GM23338 (cell line): ENCODE data around the gene PRG3. TPM values are rescaled to one million over a fixed set of nuclear protein-coding genes. Genes with fewer than 3 reads are reported as not detected.

ENCODE experiments used
- ATAC-seq: fragments of 200-7000 bp; cut with Tn5 transposase; 3 replicates; pipeline ENCODE4 v1.9.1; 2020
- DNase-seq: peaks from one replicate; pipeline ENCODE4 v3.0.0-alpha.2; 2015; ENCODE audit warnings: low spot score
- H2AFZ ChIP-seq: fragments of 200-600 bp; sonication (generic); 2 replicates; pipeline ENCODE4 v1.8.0; 2016; ENCODE audit warnings: antibody characterized with exemption, mild to moderate bottlenecking, moderate library complexity
- H3F3A ChIP-seq: fragments of 200-600 bp; sonication (generic); replicated peaks from 2 replicates; pipeline ENCODE4 v1.8.0; 2017; ENCODE audit warnings: antibody characterized with exemption, mixed run types, low read depth
- H3K27ac ChIP-seq: fragments of 200-600 bp; sonication (generic); 2 replicates; pipeline ENCODE4 v1.6.1; 2016; ENCODE audit warnings: low read depth
- H3K27me3 ChIP-seq: fragments of 200-600 bp; sonication (generic); 2 replicates; pipeline ENCODE4 v1.8.0; 2016; ENCODE audit warnings: mild to moderate bottlenecking, mixed run types, moderate library complexity; ENCODE audit not compliant: insufficient read depth
- H3K36me3 ChIP-seq: fragments of 200-600 bp; sonication (generic); 2 replicates; pipeline ENCODE4 v1.8.0; 2016; ENCODE audit warnings: mild to moderate bottlenecking; ENCODE audit not compliant: insufficient read depth
- H3K4me1 ChIP-seq: fragments of 200-600 bp; sonication (generic); 2 replicates; pipeline ENCODE4 v1.8.0; 2016; ENCODE audit warnings: mild to moderate bottlenecking, moderate library complexity; ENCODE audit not compliant: insufficient read depth
- H3K4me2 ChIP-seq: fragments of 200-600 bp; sonication (generic); 2 replicates; pipeline ENCODE4 v1.7.1; 2017; ENCODE audit warnings: mixed run types
- H3K4me3 ChIP-seq: fragments of 200-600 bp; sonication (generic); 2 replicates; pipeline ENCODE4 v1.6.1; 2016; ENCODE audit warnings: mixed run types
- H3K79me2 ChIP-seq: fragments of 200-600 bp; sonication (generic); replicated peaks from 2 replicates; pipeline ENCODE4 v1.8.0; 2017; ENCODE audit warnings: mild to moderate bottlenecking; ENCODE audit not compliant: insufficient read depth
- H3K9me2 ChIP-seq: fragments of 200-600 bp; sonication (generic); 2 replicates; pipeline ENCODE4 v1.8.0; 2017; ENCODE audit not compliant: insufficient read depth
- H4K20me1 ChIP-seq: fragments of 200-600 bp; sonication (generic); replicated peaks from 2 replicates; pipeline ENCODE4 v1.8.0; 2017; ENCODE audit warnings: mild to moderate bottlenecking; ENCODE audit not compliant: insufficient read depth
- H3K27ac Mint-ChIP-seq: 2 replicates; pipeline ENCODE4 v1.8.0; 2020; ENCODE audit warnings: inconsistent platforms, mild to moderate bottlenecking, moderate library complexity, mixed read lengths
- H3K27me3 Mint-ChIP-seq: 3 replicates; pipeline ENCODE4 v1.8.0; 2022; ENCODE audit warnings: low read depth, mild to moderate bottlenecking, moderate library complexity, mixed read lengths, inconsistent platforms; ENCODE audit not compliant: insufficient read depth, poor library complexity
- H3K36me3 Mint-ChIP-seq: 3 replicates; pipeline ENCODE4 v1.8.0; 2021; ENCODE audit warnings: low read depth, mild to moderate bottlenecking, inconsistent platforms, moderate library complexity, mixed read lengths
- H3K4me1 Mint-ChIP-seq: 3 replicates; pipeline ENCODE4 v1.8.0; 2020; ENCODE audit warnings: mild to moderate bottlenecking, inconsistent platforms, mixed read lengths
- H3K4me3 Mint-ChIP-seq: 3 replicates; pipeline ENCODE4 v1.8.0; 2021; ENCODE audit warnings: moderate library complexity, mild to moderate bottlenecking, inconsistent platforms, mixed read lengths
- H3K9me3 Mint-ChIP-seq: 3 replicates; pipeline ENCODE4 v1.8.0; 2020; ENCODE audit warnings: moderate library complexity, mild to moderate bottlenecking, inconsistent platforms, mixed read lengths
- CTCF ChIP-seq, 2 experiments: fragments of 200-600 bp in 1 of 2; sonication (generic) in 1 of 2; conservative IDR thresholded peaks; 2 replicates each; pipeline versions ENCODE4 v1.5.1 to v1.6.1; 2016 to 2017; ENCODE audit warnings: antibody characterized with exemption in 2 of 2, low read depth in 2 of 2, mild to moderate bottlenecking in 2 of 2, moderate library complexity in 1 of 2
- ETS1 ChIP-seq: IDR thresholded peaks from 2 replicates; pipeline ENCODE4 v1.6.1; 2016; ENCODE audit warnings: antibody characterized with exemption
- EZH2phosphoT487 ChIP-seq: fragments of 200-600 bp; sonication (generic); IDR thresholded peaks from one replicate; pipeline ENCODE4 v1.8.1; 2018; ENCODE audit warnings: antibody characterized with exemption; ENCODE audit not compliant: unreplicated experiment
- JUNB ChIP-seq: IDR thresholded peaks from one replicate; pipeline ENCODE4 v1.6.1; 2016; ENCODE audit warnings: antibody characterized with exemption; ENCODE audit not compliant: unreplicated experiment
- POLR2AphosphoS5 ChIP-seq: IDR thresholded peaks from 2 replicates; pipeline ENCODE4 v1.6.1; 2016; ENCODE audit warnings: antibody characterized with exemption, low read depth
- REST ChIP-seq: IDR thresholded peaks from one replicate; pipeline ENCODE4 v1.6.1; 2018; ENCODE audit warnings: antibody characterized with exemption; ENCODE audit not compliant: unreplicated experiment
- STAT1 ChIP-seq: IDR thresholded peaks from one replicate; pipeline ENCODE4 v1.6.1; 2016; ENCODE audit warnings: antibody characterized with exemption; ENCODE audit not compliant: unreplicated experiment
- ZNF114 ChIP-seq: fragments of 250-450 bp; sonication (Bioruptor Pico); IDR thresholded peaks from 2 replicates; pipeline ENCODE4 v1.5.0; 2020; ENCODE audit warnings: mild to moderate bottlenecking, moderate library complexity
- ZNF331 ChIP-seq: fragments of 250-450 bp; sonication (Bioruptor Pico); IDR thresholded peaks from 2 replicates; pipeline ENCODE4 v1.5.0; 2020; ENCODE audit warnings: low read depth, mild to moderate bottlenecking, moderate library complexity
- ZNF462 ChIP-seq: fragments of 250-450 bp; sonication (Bioruptor Pico); IDR thresholded peaks from 2 replicates; pipeline ENCODE4 v1.5.0; 2020; ENCODE audit warnings: mild to moderate bottlenecking, moderate library complexity
- polyA plus RNA-seq: library from polyadenylated mRNA; unstranded; fragments of >200 nt; fragmentation: Nextera tagmentation; extraction: Ambion mirVana; gene quantifications from 2 replicates; pipeline ENCODE4 v1.2.1, GENCODE V29; 2016
- total RNA-seq: library from RNA; depleted of rRNA; stranded (reverse); fragments of >200 nt; shearing (Covaris generic); gene quantifications from 2 replicates; pipeline ENCODE4 v1.2.3, GENCODE V29; 2014

PRG3 gene
- total and polyA plus RNA-seq, 2 experiments from 2014 or later, result not detected

- TF ChIP-seq ZNF114 (CRISPR knock-in tag) (no peak), CTCF (conservative IDR thresholded peaks at IDR 0.05; ENCODE audit: low read depth in 2 of 2) (no peak), ZNF331 (CRISPR knock-in tag) (no peak), POLR2AphosphoS5 (no peak), STAT1 (no peak), REST (no peak), JUNB (no peak), EZH2phosphoT487 (no peak)
Observed at GRCh38 chr11:57357856-57358255, 23.1 kb downstream of the PRG3 start (continued).

GRCh38 chr11:57357310-57357709 is 23.6 kb downstream of the PRG3 start:
- Mint-ChIP-seq H3K9me3 (no peaks in the 10 kb centered on the region), H3K27me3 (peaks cover 3% of the 10 kb centered on the region), H3K4me1 (peaks cover 10% of the 10 kb centered on the region; the same call in 2 of the 3 replicates), H3K36me3 (no peaks in the 10 kb centered on the region), H3K27ac (no peak overlapping the region), H3K4me3 (no peak overlapping the region)
- Histone ChIP-seq H3K79me2 (no peaks in the 10 kb centered on the region), H3K4me1 (peaks cover 11% of the 10 kb centered on the region; the same call in 1 of the 2 replicates), H3K27me3 (no peaks in the 10 kb centered on the region), H3F3A (no peaks in the 10 kb centered on the region), H4K20me1 (no peaks in the 10 kb centered on the region), H3K4me3 (no peak overlapping the region), H2AFZ (no peak overlapping the region), H3K4me2 (no peak overlapping the region), H3K27ac (no peak overlapping the region), H3K9me2 (no peaks in the 10 kb centered on the region), H3K36me3 (no peaks in the 10 kb centered on the region)
- DNase-seq, result no peak
- TF ChIP-seq ZNF462 (no peak), CTCF (conservative IDR thresholded peaks at IDR 0.05; ENCODE audit: low read depth in 2 of 2) (no peak), ZNF331 (CRISPR knock-in tag) (no peak), EZH2phosphoT487 (no peak), ETS1 (no peak), POLR2AphosphoS5 (no peak)
- no peak for ATAC-seq
